Ectodermal cell (in vitro differentiated cells): ENCODE data around the gene SHC2.
"Not testable (repeated sequence)": the region's sequence is repeated elsewhere in the genome, so short reads cannot be mapped to it uniquely, and the experiment has no call there.

ENCODE experiments used
- H3K27ac ChIP-seq: 2 replicates; pipeline ENCODE4 v1.7.0; 2013; ENCODE audit warnings: mild to moderate bottlenecking, low read depth, low read length; ENCODE audit not compliant: insufficient read depth, poor library complexity, severe bottlenecking
- H3K27me3 ChIP-seq: 2 replicates; pipeline ENCODE4 v1.7.0; 2013; ENCODE audit warnings: mild to moderate bottlenecking, low read length; ENCODE audit not compliant: insufficient read depth, control insufficient read depth, poor library complexity, severe bottlenecking
- H3K36me3 ChIP-seq: one replicate; pipeline ENCODE4 v1.7.0; 2013; ENCODE audit warnings: low read length; ENCODE audit not compliant: control insufficient read depth, insufficient read depth
- H3K4me1 ChIP-seq: one replicate; pipeline ENCODE4 v1.7.0; 2013; ENCODE audit warnings: low read length; ENCODE audit not compliant: control insufficient read depth, insufficient read depth
- H3K4me3 ChIP-seq: 2 replicates; pipeline ENCODE4 v1.7.0; 2013; ENCODE audit warnings: low read depth, low read length, control low read depth; ENCODE audit not compliant: insufficient read depth
- H3K9me3 ChIP-seq: 2 replicates; pipeline ENCODE4 v1.7.0; 2013; ENCODE audit warnings: mild to moderate bottlenecking, low read length, moderate library complexity; ENCODE audit not compliant: control insufficient read depth
- WGBS, 2 experiments: methylation state at CpG; one replicate each; pipeline ENCODE4 v1.1.7; 2013; ENCODE audit warnings: missing lambda C conversion rate in 2 of 2; 5-methylcytosine and 5-hydroxymethylcytosine counted together

SHC2 gene

GRCh38 chr19:386632-387301 lies 74.1 kb downstream of the SHC2 start:
- WGBS, 2 experiments = 16 to 34% methylated on average over 13 to 17 of the region's 22 CpGs
- H3K4me1 ChIP-seq, H3K27me3 ChIP-seq, H3K9me3 ChIP-seq, H3K27ac ChIP-seq, H3K36me3 ChIP-seq, H3K4me3 ChIP-seq: not testable (repeated sequence)

GRCh38 chr19:386189-386588 lies 74.6 kb downstream of the SHC2 start:
- H3K27ac ChIP-seq, H3K27me3 ChIP-seq, H3K4me1 ChIP-seq, H3K4me3 ChIP-seq, H3K9me3 ChIP-seq, H3K36me3 ChIP-seq: not testable (repeated sequence)
- 91 to 99% methylated on average over 7 of the region's 8 CpGs for WGBS, 2 experiments

GRCh38 chr19:384799-385169 lies 76.0 kb downstream of the SHC2 start:
- 84 to 85% methylated on average over 9 of the region's 9 CpGs for WGBS, 2 experiments
- no peaks in the 10 kb centered on the region for H3K36me3 ChIP-seq
- H3K27ac ChIP-seq = no peak overlapping the region
- H3K4me3 ChIP-seq = no peak overlapping the region
- H3K27me3 ChIP-seq = peaks cover 4% of the 10 kb centered on the region
- H3K9me3 ChIP-seq = no peaks in the 10 kb centered on the region
- peaks cover 5% of the 10 kb centered on the region for H3K4me1 ChIP-seq

GRCh38 chr19:383922-384798 lies 76.7 kb downstream of the SHC2 start:
- no peaks in the 10 kb centered on the region for H3K36me3 ChIP-seq
- H3K4me1 ChIP-seq = peaks cover 5% of the 10 kb centered on the region
- 44 to 47% methylated on average over 44 of the region's 44 CpGs for WGBS, 2 experiments
- H3K9me3 ChIP-seq = no peaks in the 10 kb centered on the region
- H3K27me3 ChIP-seq = peaks cover 4% of the 10 kb centered on the region
- H3K27ac ChIP-seq = no peak overlapping the region
- H3K4me3 ChIP-seq = no peak overlapping the region

GRCh38 chr19:383040-383439 lies 77.8 kb downstream of the SHC2 start:
- WGBS, 2 experiments = 91 to 92% methylated on average over 19 of the region's 19 CpGs
- H3K27ac ChIP-seq = no peak overlapping the region
- peaks cover 4% of the 10 kb centered on the region for H3K27me3 ChIP-seq
- H3K4me1 ChIP-seq = peaks cover 5% of the 10 kb centered on the region
- no peak overlapping the region for H3K4me3 ChIP-seq
- no peaks in the 10 kb centered on the region for H3K9me3 ChIP-seq
- H3K36me3 ChIP-seq = no peaks in the 10 kb centered on the region

GRCh38 chr19:382578-382977 lies 78.3 kb downstream of the SHC2 start:
- H3K9me3 ChIP-seq, H3K4me1 ChIP-seq, H3K4me3 ChIP-seq, H3K27ac ChIP-seq, H3K36me3 ChIP-seq, H3K27me3 ChIP-seq: not testable (repeated sequence)
- WGBS, 2 experiments = 87 to 89% methylated on average over 7 to 8 of the region's 9 CpGs

GRCh38 chr19:381901-382300 lies 78.9 kb downstream of the SHC2 start:
- not testable (repeated sequence) for H3K4me3 ChIP-seq, H3K27me3 ChIP-seq, H3K36me3 ChIP-seq, H3K4me1 ChIP-seq, H3K27ac ChIP-seq, H3K9me3 ChIP-seq
- WGBS, 2 experiments = 86 to 90% methylated on average over 10 of the region's 11 CpGs

GRCh38 chr19:380618-381219 lies 80.1 kb downstream of the SHC2 start:
- H3K4me1 ChIP-seq, H3K27me3 ChIP-seq, H3K9me3 ChIP-seq, H3K4me3 ChIP-seq, H3K27ac ChIP-seq, H3K36me3 ChIP-seq: not testable (repeated sequence)
- 88 to 91% methylated on average over 10 to 11 of the region's 17 CpGs for WGBS, 2 experiments

- Histone ChIP-seq H3K4me1 (peaks cover 5% of the 10 kb centered on the region), H3K36me3 (no peaks in the 10 kb centered on the region), H3K27ac (no peak overlapping the region), H3K4me3 (no peak overlapping the region), H3K27me3 (no peaks in the 10 kb centered on the region), H3K9me3 (no peaks in the 10 kb centered on the region)
- WGBS, 2 experiments = 93% methylated on average over 16 of the region's 16 CpGs
These were observed 81.0 kb downstream of the SHC2 start for GRCh38 chr19:379796-380195.

GRCh38 chr19:378706-379105 lies 82.1 kb downstream of the SHC2 start:
- H3K36me3 ChIP-seq = no peaks in the 10 kb centered on the region
- H3K27ac ChIP-seq = no peak overlapping the region
- no peak overlapping the region for H3K4me3 ChIP-seq
- WGBS, 2 experiments = 91 to 92% methylated on average over 14 of the region's 14 CpGs
- no peaks in the 10 kb centered on the region for H3K9me3 ChIP-seq
- no peaks in the 10 kb centered on the region for H3K27me3 ChIP-seq
- H3K4me1 ChIP-seq = no peaks in the 10 kb centered on the region
